Measurements from ENCODE around the gene STT3B. TPM values are rescaled to one million over a fixed set of nuclear protein-coding genes. Genes with fewer than 3 reads are reported as not detected.

STT3B gene
- polyA plus RNA-seq, 1 donor (not counting 4 experiments of a cell fraction or from before 2014, with no cell fraction given), result 129 TPM

GRCh38 chr3:31664031-31664430, 131.3 kb downstream of the STT3B start:
- no peak overlapping the region for H3K4me3 ChIP-seq (ENCODE audit: control insufficient read depth in 2 of 3, extremely low read depth in 1 of 3, insufficient read depth in 2 of 3, low read depth in 1 of 3, low read length in 3 of 3)
- peaks cover 25 to 37% of the 10 kb centered on the region in 2 experiments for H3K36me3 ChIP-seq (ENCODE audit: control insufficient read depth in 2 of 2, extremely low read depth in 1 of 2, insufficient read depth in 2 of 2, low read length in 2 of 2)
- H2AFZ ChIP-seq (ENCODE audit: control insufficient read depth, low read length), result no peak overlapping the region
- H3K9me3 ChIP-seq (ENCODE audit: control insufficient read depth, low read depth, low read length), result no peaks in the 10 kb centered on the region
- TF ChIP-seq CTCF (optimal IDR thresholded peaks at IDR 0.05 in 1 of 3, IDR thresholded peaks at IDR 0.05 in 1 of 3, conservative IDR thresholded peaks at IDR 0.05 in 1 of 3; ENCODE audit: extremely low read depth in 1 of 3, insufficient read depth in 2 of 3, low read length in 3 of 3) (no peak), EZH2 (IDR thresholded peaks at IDR 0.05; ENCODE audit: low read length) (no peak)
- H3K9ac ChIP-seq (ENCODE audit: control insufficient read depth, extremely low read depth, insufficient read depth, low read length), result no peak overlapping the region
- H3K27ac ChIP-seq (ENCODE audit: control insufficient read depth, insufficient read depth, low read length), result no peak overlapping the region
- H4K20me1 ChIP-seq (ENCODE audit: control insufficient read depth, extremely low read depth, insufficient read depth, low read length), result no peaks in the 10 kb centered on the region
- no peaks in the 10 kb centered on the region for H3K79me2 ChIP-seq (ENCODE audit: control insufficient read depth, insufficient read depth, low read length)
- peaks cover 2% of the 10 kb centered on the region for H3K4me1 ChIP-seq (ENCODE audit: control insufficient read depth, extremely low read depth, insufficient read depth, low read length)
- no peaks in the 10 kb centered on the region for H3K27me3 ChIP-seq (ENCODE audit: control insufficient read depth, extremely low read depth, insufficient read depth, low read length)
- dilution Hi-C loops (cut with MboI; ENCODE audit: extremely low pct_ligation_motif_present, low sequenced_read_pairs), result no loop called here
- no peaks in the 10 kb centered on the region for H3K9me1 ChIP-seq (ENCODE audit: control insufficient read depth, extremely low read depth, insufficient read depth, low read length)
- FAIRE-seq (no peak), DNase-seq (ENCODE audit: low read depth, low spot score) (no peak)
- H3K4me2 ChIP-seq (ENCODE audit: control insufficient read depth, extremely low read depth, insufficient read depth, low read depth, low read length), result no peak overlapping the region

DNA sequence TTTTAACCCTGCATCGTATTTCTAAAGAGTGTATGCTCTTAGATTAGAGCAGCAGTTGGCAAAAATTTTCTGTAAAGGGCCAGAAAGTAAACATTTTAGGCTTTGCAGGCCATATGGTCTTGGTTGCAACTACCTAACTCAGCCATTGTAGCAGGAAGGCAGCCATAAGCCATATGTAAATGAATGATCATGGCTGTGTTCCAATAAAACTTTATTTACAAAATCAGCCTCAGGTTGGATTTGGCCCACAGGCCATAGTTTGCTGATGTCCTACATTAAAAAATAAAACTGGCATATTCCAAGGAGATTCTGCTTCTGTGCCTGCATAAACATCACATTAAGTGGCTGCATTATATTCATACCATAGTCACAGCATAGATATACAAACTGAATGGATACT, 134.9 kb downstream of the STT3B start:
- H3K9me3 ChIP-seq (ENCODE audit: control insufficient read depth, low read depth, low read length), result no peaks in the 10 kb centered on the region
- no peak overlapping the region for H3K27ac ChIP-seq (ENCODE audit: control insufficient read depth, insufficient read depth, low read length)
- H3K4me1 ChIP-seq (ENCODE audit: control insufficient read depth, extremely low read depth, insufficient read depth, low read length), result peaks cover 2% of the 10 kb centered on the region
- FAIRE-seq, result no peak
- H3K9me1 ChIP-seq (ENCODE audit: control insufficient read depth, extremely low read depth, insufficient read depth, low read length), result no peaks in the 10 kb centered on the region
- H2AFZ ChIP-seq (ENCODE audit: control insufficient read depth, low read length), result no peak overlapping the region
- no peak for DNase-seq (ENCODE audit: low read depth, low spot score)
- H4K20me1 ChIP-seq (ENCODE audit: control insufficient read depth, extremely low read depth, insufficient read depth, low read length), result peaks cover 3% of the 10 kb centered on the region
- no peak overlapping the region for H3K4me2 ChIP-seq (ENCODE audit: control insufficient read depth, extremely low read depth, insufficient read depth, low read depth, low read length)
- no peaks in the 10 kb centered on the region for H3K27me3 ChIP-seq (ENCODE audit: control insufficient read depth, extremely low read depth, insufficient read depth, low read length)
- H3K4me3 ChIP-seq (ENCODE audit: control insufficient read depth in 2 of 3, extremely low read depth in 1 of 3, insufficient read depth in 2 of 3, low read depth in 1 of 3, low read length in 3 of 3), result no peak overlapping the region
- TF ChIP-seq EZH2 (IDR thresholded peaks at IDR 0.05; ENCODE audit: low read length) (no peak), CTCF (optimal IDR thresholded peaks at IDR 0.05 in 1 of 3, IDR thresholded peaks at IDR 0.05 in 1 of 3, conservative IDR thresholded peaks at IDR 0.05 in 1 of 3; ENCODE audit: extremely low read depth in 1 of 3, insufficient read depth in 2 of 3, low read length in 3 of 3) (no peak)
- no peak overlapping the region for H3K9ac ChIP-seq (ENCODE audit: control insufficient read depth, extremely low read depth, insufficient read depth, low read length)
- H3K36me3 ChIP-seq (ENCODE audit: control insufficient read depth in 2 of 2, extremely low read depth in 1 of 2, insufficient read depth in 2 of 2, low read length in 2 of 2), result peaks cover 43 to 50% of the 10 kb centered on the region in 2 experiments
- dilution Hi-C loops (cut with MboI; ENCODE audit: extremely low pct_ligation_motif_present, low sequenced_read_pairs), result no loop called here
- no peaks in the 10 kb centered on the region for H3K79me2 ChIP-seq (ENCODE audit: control insufficient read depth, insufficient read depth, low read length)

All from keratinocyte (primary cell).